Fibroblast of mammary gland (primary cell): Measurements from ENCODE around the gene CHST11.

Experiments used
- DNase-seq: peaks from one replicate; pipeline ENCODE4 v3.0.0-alpha.2; 2010; ENCODE audit warnings: low read depth
- H3K4me3 ChIP-seq: 2 replicates; pipeline ENCODE4 v1.5.1; 2011; ENCODE audit warnings: low read depth, mild to moderate bottlenecking, low read length, moderate library complexity; ENCODE audit not compliant: control insufficient read depth
- TF ChIP-seq, protein P1 (sequence below): conservative IDR thresholded peaks from 2 replicates; pipeline ENCODE4 v1.5.1; 2011; ENCODE audit warnings: low read depth, low read length, inconsistent platforms; ENCODE audit not compliant: control insufficient read depth, insufficient read depth

CHST11 gene

DNA sequence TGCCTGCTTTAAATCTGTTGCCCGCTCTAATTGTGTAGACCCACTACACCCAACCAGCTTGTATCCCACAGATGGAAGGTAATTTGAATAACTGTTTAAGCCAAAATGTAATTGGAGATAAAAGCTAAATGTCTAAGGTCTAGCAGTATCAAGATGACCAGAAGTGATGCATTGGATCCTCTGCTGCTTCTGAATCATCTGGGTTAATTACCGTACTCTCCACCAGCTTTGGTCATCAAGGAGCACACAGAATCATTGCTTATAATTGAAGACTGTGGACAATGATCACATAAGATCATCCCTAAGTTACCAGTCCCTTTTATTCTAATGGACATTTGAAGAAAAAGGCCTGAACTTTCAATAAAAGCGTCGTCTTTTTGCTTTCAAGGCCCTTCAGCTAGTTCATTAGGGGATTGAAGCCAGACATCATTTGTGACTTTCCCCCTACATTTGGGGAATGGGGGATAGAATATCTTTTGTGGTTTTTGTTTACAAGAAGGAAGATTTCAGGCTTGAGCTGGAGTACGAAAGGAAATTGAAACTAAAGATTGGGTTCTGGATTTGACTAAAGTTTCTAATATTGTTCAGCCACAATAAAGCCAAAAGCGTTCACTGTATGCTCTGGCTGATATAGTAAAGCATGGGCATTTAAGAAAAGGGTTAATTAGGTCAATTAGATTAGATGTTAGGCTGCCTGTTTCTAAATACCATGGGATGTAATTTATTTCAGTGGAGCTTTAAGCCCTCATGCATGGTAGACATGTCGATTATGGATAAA lies 123.2 kb downstream of the CHST11 start:
- TF ChIP-seq, protein P1, sequence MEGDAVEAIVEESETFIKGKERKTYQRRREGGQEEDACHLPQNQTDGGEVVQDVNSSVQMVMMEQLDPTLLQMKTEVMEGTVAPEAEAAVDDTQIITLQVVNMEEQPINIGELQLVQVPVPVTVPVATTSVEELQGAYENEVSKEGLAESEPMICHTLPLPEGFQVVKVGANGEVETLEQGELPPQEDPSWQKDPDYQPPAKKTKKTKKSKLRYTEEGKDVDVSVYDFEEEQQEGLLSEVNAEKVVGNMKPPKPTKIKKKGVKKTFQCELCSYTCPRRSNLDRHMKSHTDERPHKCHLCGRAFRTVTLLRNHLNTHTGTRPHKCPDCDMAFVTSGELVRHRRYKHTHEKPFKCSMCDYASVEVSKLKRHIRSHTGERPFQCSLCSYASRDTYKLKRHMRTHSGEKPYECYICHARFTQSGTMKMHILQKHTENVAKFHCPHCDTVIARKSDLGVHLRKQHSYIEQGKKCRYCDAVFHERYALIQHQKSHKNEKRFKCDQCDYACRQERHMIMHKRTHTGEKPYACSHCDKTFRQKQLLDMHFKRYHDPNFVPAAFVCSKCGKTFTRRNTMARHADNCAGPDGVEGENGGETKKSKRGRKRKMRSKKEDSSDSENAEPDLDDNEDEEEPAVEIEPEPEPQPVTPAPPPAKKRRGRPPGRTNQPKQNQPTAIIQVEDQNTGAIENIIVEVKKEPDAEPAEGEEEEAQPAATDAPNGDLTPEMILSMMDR, result no peak
- no peak overlapping the region for H3K4me3 ChIP-seq
- peak; percentile 47 for DNase-seq

- H3K4me3 ChIP-seq, result no peak overlapping the region
- no peak for DNase-seq
- TF ChIP-seq, protein P1, result no peak
Observed at GRCh38 chr12:104581005-104581570, 124.3 kb downstream of the CHST11 start.

- TF ChIP-seq, protein P1, result no peak
- DNase-seq, result no peak
- no peak overlapping the region for H3K4me3 ChIP-seq
Observed at GRCh38 chr12:104582739-104583138, 126.0 kb downstream of the CHST11 start.

DNA sequence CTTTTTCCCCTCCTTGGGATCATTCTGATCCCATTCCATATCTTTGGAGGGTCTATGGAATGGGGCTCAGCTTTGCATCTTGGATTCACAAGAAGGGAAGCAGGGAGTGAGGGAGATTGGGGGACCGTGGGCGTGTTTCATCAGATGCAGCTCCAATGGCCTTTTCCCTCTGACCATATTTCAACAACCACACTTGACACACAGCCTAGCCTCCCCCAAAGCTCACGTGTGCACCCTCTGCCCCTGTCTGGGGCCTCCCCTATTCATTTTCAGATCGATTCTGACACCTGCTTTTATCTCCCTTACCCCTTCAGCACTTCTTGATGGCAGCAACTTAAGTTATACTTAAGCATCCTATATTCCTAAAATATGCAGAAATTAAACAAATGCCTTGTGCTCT lies 126.6 kb downstream of the CHST11 start:
- TF ChIP-seq, protein P1, result no peak
- H3K4me3 ChIP-seq, result no peak overlapping the region
- no peak for DNase-seq

DNA sequence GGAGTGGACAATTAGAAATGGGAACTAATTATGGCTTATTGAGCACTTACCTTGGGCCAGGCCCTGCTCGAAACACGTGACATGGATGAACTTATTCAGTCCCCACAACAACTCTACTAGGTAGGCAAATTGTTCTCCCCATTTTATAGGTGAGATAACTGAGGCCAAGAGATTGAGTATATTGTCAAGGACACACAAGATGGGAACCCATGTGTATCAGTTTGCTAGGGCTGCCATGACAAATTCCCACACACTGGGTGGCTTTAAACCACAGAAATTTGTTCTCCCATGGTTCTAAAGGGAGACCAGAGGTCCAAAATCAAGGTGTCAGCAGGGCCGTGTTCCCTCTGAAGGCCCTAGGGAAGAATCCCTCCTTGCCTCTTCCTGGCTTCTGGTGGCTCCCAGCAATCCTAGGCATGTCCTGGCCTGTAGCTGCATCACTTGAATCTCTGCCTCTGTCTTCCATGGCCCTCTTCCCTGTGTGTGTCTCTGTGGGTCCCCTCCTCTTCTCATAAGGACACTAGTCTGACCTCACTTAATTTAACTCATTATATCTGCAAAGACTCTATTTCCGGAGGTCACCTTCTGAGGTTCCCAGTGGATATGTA lies 128.8 kb downstream of the CHST11 start:
- TF ChIP-seq, protein P1, result no peak
- H3K4me3 ChIP-seq, result no peak overlapping the region
- no peak for DNase-seq

DNA sequence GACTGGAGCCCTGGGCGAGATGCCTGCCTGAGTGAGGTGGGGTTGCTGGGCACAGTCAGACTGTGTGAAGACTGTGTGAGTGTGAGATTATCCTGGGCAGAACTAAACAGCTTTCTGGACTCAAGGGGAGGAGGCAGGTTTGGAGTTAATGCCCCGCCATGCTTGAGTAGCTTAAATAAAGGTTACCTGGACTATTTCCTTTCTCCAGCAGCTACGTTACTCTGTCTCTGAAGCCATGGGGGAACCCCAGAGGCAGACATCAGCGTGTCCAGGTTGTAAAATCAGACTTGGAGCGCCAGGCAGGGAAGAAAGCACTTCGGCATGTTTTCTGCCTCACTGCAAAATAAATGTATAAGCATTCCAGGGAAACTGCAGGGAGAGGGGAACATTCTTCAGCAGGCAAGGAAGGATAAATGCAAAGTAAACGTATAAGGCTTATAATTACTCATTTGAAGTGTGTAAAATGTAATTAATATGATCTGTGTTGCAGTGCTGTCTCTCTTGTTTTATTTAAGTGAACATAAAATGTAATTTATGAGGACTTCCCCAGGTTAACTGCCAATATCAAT lies 129.7 kb downstream of the CHST11 start:
- H3K4me3 ChIP-seq, result no peak overlapping the region
- TF ChIP-seq, protein P1, result no peak
- no peak for DNase-seq
